ENCODE data around the gene PLEKHM2.

Gene PLEKHM2

DNA sequence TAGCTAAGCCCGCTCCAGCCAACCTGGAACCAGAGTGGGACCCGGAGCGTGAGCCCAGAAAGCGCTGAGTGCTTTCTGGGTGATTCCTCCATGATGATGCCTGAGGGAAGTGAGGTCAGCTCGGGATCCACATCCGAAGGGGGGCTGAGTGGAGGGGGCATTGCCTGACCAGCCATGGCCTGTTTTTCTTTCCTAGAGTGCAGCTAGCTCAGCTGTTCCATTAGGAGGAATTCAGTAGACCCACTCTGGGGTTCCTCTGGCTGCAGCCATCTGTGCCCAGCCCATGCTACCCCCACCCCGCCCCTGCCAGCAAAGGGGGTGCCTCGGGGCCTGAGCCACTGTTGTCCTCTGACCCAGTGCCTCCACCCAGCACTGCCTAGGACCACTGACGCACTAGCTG, 42.4 kb downstream of the PLEKHM2 start:
- TF ChIP-seq, protein P1, sequence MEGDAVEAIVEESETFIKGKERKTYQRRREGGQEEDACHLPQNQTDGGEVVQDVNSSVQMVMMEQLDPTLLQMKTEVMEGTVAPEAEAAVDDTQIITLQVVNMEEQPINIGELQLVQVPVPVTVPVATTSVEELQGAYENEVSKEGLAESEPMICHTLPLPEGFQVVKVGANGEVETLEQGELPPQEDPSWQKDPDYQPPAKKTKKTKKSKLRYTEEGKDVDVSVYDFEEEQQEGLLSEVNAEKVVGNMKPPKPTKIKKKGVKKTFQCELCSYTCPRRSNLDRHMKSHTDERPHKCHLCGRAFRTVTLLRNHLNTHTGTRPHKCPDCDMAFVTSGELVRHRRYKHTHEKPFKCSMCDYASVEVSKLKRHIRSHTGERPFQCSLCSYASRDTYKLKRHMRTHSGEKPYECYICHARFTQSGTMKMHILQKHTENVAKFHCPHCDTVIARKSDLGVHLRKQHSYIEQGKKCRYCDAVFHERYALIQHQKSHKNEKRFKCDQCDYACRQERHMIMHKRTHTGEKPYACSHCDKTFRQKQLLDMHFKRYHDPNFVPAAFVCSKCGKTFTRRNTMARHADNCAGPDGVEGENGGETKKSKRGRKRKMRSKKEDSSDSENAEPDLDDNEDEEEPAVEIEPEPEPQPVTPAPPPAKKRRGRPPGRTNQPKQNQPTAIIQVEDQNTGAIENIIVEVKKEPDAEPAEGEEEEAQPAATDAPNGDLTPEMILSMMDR (IDR thresholded peaks at IDR 0.05; ENCODE audit: low read depth, low read length) = no peak
- no peak for DNase-seq (ENCODE audit: extremely low read depth, low read depth)

DNA sequence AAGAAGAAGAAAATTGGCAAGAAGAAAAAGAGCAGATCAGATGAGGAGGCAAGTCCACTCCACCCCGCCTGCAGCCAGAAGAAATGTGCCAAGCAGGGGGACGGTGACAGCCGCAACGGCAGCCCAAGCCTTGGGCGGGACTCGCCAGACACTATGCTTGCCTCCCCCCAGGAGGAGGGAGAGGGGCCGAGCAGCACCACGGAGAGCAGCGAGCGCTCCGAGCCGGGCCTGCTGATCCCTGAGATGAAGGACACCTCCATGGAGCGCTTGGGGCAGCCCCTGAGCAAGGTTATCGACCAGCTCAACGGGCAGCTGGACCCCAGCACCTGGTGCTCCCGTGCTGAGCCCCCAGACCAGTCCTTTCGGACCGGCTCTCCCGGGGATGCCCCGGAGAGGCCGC, 42.9 kb downstream of the PLEKHM2 start:
- no peak for DNase-seq (ENCODE audit: extremely low read depth, low read depth)
- TF ChIP-seq, protein P1 (IDR thresholded peaks at IDR 0.05; ENCODE audit: low read depth, low read length) = no peak

DNA sequence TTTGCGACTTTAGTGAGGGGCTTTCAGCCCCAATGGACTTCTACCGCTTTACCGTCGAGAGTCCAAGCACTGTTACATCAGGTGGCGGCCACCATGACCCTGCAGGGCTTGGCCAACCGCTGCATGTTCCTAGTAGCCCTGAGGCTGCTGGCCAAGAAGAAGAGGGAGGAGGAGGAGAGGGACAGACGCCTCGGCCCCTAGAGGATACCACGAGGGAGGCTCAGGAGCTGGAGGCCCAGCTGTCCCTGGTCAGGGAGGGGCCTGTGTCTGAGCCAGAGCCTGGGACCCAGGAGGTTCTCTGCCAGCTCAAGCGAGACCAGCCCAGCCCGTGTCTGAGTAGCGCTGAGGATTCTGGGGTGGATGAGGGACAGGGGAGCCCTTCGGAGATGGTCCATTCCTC, 43.3 kb downstream of the PLEKHM2 start:
- no peak for DNase-seq (ENCODE audit: extremely low read depth, low read depth)
- TF ChIP-seq, protein P1 (IDR thresholded peaks at IDR 0.05; ENCODE audit: low read depth, low read length) = no peak

DNA sequence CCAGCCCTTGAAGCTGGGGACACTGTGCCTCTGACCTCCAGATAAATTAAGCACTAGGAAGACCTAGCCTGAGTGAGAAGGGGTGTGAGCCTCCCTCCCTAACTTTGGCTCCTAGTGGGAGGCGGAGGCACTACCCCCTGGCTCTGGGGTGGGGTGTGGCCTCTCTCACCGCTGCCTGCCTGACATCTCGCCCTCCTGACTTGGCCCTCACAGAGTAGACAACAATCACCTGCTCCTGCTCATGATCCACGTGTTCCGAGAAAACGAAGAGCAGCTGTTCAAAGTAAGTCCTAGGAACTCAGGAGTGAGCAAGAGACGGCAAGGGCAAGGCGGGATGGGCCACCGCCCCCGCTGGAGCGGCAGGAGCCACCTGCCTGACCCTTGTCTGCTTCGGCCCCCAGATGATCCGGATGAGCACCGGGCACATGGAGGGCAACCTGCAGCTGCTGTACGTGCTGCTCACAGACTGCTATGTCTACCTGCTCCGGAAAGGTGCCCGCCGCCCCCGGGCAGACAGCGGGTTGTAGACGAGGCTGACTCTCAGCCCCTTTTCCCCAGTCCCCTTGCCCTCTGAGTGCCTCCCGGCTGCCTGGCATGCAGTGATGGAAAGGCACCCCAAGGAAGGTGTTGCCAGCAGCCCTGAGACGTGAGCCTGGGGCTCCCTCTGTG, 43.9 kb downstream of the PLEKHM2 start:
- no peak for DNase-seq (ENCODE audit: extremely low read depth, low read depth)
- TF ChIP-seq, protein P1 (IDR thresholded peaks at IDR 0.05; ENCODE audit: low read depth, low read length) = no peak

DNA sequence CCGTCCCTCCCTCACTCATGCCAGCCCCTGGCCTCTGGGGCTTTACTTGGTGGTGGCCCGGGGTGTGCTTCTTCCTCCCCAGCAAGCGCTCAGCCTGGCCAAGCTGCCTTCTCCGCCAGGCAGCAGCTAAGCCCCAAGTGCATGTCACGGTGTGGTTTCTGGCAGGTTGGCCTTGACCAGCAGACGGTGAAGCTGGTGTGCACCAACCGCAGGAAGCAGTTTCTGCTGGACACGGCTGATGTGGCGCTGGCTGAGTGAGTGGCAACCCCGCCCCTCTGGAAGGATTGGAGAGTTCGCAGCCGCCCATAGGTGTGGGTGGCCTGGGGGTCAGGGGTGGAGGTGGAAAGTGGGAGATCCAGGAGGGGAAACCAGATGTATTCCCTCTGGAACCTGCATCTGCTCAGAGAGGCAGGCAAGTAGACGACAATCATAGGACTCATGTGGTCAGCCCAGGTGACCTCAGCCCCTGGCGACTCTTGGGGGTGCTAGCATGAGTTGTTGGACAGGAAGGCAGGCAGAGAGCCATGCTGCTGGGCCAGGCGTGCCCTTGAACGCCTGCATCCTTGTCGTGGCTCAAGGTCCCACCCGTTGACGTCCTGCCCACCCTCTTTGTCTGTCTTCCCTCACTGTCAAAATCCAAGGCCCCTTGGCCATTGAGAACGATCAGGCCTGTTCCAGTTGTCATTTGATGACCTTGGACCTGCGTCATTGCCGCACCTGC, 45.0 kb downstream of the PLEKHM2 start:
- TF ChIP-seq, protein P1 (IDR thresholded peaks at IDR 0.05; ENCODE audit: low read depth, low read length) = no peak
- DNase-seq (ENCODE audit: extremely low read depth, low read depth) = no peak

DNA sequence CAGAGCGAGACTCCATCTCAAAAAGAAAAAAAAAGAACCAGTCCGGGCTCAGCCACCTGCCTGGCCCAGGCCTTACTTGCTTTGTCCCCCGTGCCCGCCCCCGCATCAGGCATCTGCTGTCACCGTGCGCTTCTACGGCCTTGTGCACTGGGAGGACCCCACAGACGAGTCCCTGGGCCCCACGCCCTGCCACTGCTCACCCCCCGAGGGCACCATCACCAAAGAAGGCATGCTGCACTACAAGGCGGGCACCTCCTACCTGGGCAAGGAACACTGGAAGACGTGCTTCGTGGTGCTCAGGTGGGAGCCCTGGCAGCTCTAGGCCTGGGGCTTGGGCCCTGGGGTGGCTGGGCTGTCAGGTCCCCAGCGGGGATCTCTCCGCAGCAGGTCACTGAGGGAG, 46.3 kb downstream of the PLEKHM2 start:
- TF ChIP-seq, protein P1 (IDR thresholded peaks at IDR 0.05; ENCODE audit: low read depth, low read length) = no peak
- no peak for DNase-seq (ENCODE audit: extremely low read depth, low read depth)

DNA sequence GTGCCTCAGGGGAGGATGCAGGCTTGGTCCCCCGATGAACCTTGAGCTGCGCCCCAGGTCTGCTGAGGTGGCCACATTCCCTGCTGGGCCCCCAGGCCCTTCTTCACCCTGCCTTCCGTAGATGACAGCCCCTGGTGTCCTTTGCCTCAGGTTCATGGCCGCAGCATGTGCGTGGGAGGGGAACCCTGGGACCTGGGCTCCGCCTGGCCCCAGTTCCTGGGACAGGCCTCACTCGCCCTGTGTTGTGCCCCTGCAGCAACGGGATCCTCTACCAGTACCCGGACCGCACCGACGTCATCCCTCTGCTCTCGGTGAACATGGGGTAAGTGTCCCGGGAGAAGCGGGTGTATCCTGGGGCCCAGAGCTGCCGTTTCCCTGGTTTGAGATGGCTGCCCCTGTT, 46.8 kb downstream of the PLEKHM2 start:
- no peak for DNase-seq (ENCODE audit: extremely low read depth, low read depth)
- TF ChIP-seq, protein P1 (IDR thresholded peaks at IDR 0.05; ENCODE audit: low read depth, low read length) = no peak

All from AG09319 (cell line).